Fibroblast of gingiva (primary cell): ENCODE data around the gene CLCC1.
"Not testable (repeated sequence)": the region's sequence is repeated elsewhere in the genome, so short reads cannot be mapped to it uniquely, and the experiment has no call there.

Experiments used
- DNase-seq: peaks from one replicate; pipeline ENCODE4 v3.0.0-alpha.2; 2011; ENCODE audit warnings: low read depth

CLCC1 gene

GRCh38 chr1:108963052-108963686, at the start of gene CLCC1:
Gene CLCC1, minus strand, starts transcription at chr1:108963484. Its CDS starts 13,047 bp downstream, at chr1:108950437.
- DNase-seq: peak; percentile 89

GRCh38 chr1:109011335-109011734, 48.1 kb upstream of the CLCC1 start:
- DNase-seq: no peak

GRCh38 chr1:108996622-108997021, 33.3 kb upstream of the CLCC1 start:
- DNase-seq: not testable (repeated sequence)

- DNase-seq: no peak
Measured at GRCh38 chr1:108983114-108983513, 19.8 kb upstream of the CLCC1 start.

GRCh38 chr1:108976658-108977057, 13.4 kb upstream of the CLCC1 start:
- DNase-seq: no peak

GRCh38 chr1:108972951-108973350, 9.7 kb upstream of the CLCC1 start:
- no peak for DNase-seq

GRCh38 chr1:108969346-108969745, 6.1 kb upstream of the CLCC1 start:
- DNase-seq: no peak

GRCh38 chr1:108962681-108963051, 618 bp downstream of the CLCC1 start:
- DNase-seq: no peak

GRCh38 chr1:108961752-108962486, 1.4 kb downstream of the CLCC1 start:
- DNase-seq: no peak

GRCh38 chr1:108961198-108961597, 2.1 kb downstream of the CLCC1 start:
- DNase-seq: no peak

- DNase-seq: no peak
Measured at GRCh38 chr1:108960719-108961118, 2.6 kb downstream of the CLCC1 start.

GRCh38 chr1:108957888-108958287, 5.4 kb downstream of the CLCC1 start:
- no peak for DNase-seq

GRCh38 chr1:108955881-108956280, 7.4 kb downstream of the CLCC1 start:
- DNase-seq: no peak

- no peak for DNase-seq
Measured at GRCh38 chr1:108955111-108955510, 8.2 kb downstream of the CLCC1 start.

GRCh38 chr1:108953452-108953851, 9.8 kb downstream of the CLCC1 start:
- no peak for DNase-seq

- no peak for DNase-seq
Measured at GRCh38 chr1:108951242-108951641, 12.0 kb downstream of the CLCC1 start.

GRCh38 chr1:108949044-108949443, 14.2 kb downstream of the CLCC1 start:
- DNase-seq: no peak

- peak; percentile 4 for DNase-seq
Measured at GRCh38 chr1:108947871-108948525, 15.3 kb downstream of the CLCC1 start.

- no peak for DNase-seq
Measured at GRCh38 chr1:108936170-108936569, 27.1 kb downstream of the CLCC1 start.

GRCh38 chr1:108933944-108934343, 29.3 kb downstream of the CLCC1 start:
- no peak for DNase-seq

GRCh38 chr1:108927565-108927964, 35.7 kb downstream of the CLCC1 start:
- DNase-seq: not testable (repeated sequence)

GRCh38 chr1:108925920-108926319, 37.4 kb downstream of the CLCC1 start:
- DNase-seq: no peak

GRCh38 chr1:108916788-108917187, 46.5 kb downstream of the CLCC1 start:
- no peak for DNase-seq
